GM21381 (cell line): ENCODE measurements around the gene UNC5C.
"Not testable (repeated sequence)": the region's sequence is repeated elsewhere in the genome, so short reads cannot be mapped to it uniquely, and the experiment has no call there.

Experiments
- ATAC-seq: cut with Tn5 transposase; IDR thresholded peaks from one replicate; pipeline ENCODE4 v1.9.1; 2021; ENCODE audit warnings: mild to moderate bottlenecking, moderate library complexity; ENCODE audit not compliant: unreplicated experiment

Gene UNC5C

GRCh38 chr4:95141361-95141760 is 407.4 kb downstream of the UNC5C start:
- ATAC-seq: no peak

GRCh38 chr4:95139424-95139823 is 409.3 kb downstream of the UNC5C start:
- ATAC-seq: not testable (repeated sequence)

GRCh38 chr4:95134016-95134415 is 414.8 kb downstream of the UNC5C start:
- not testable (repeated sequence) for ATAC-seq

- ATAC-seq: no peak
Measured at GRCh38 chr4:95129821-95130311, 418.9 kb downstream of the UNC5C start.

- ATAC-seq: no peak
Measured at GRCh38 chr4:95129031-95129430, 419.7 kb downstream of the UNC5C start.

GRCh38 chr4:95124906-95125504 is 423.8 kb downstream of the UNC5C start:
- no peak for ATAC-seq

- no peak for ATAC-seq
Measured at GRCh38 chr4:95122001-95122400, 426.8 kb downstream of the UNC5C start.

GRCh38 chr4:95120456-95120855 is 428.3 kb downstream of the UNC5C start:
- no peak for ATAC-seq

- ATAC-seq: no peak
Measured at GRCh38 chr4:95118497-95118896, 430.3 kb downstream of the UNC5C start.

- no peak for ATAC-seq
Measured at GRCh38 chr4:95114521-95114920, 434.3 kb downstream of the UNC5C start.
